ENCODE measurements around the gene ATXN3.

The ATXN3 gene

GRCh38 chr14:92012121-92012748, 94.1 kb downstream of the ATXN3 start:
- Histone ChIP-seq H3K27me3 (replicated peaks; ENCODE audit: control insufficient read depth, insufficient read depth, low read length) (no peaks in the 10 kb centered on the region), H3K36me3 (ENCODE audit: control insufficient read depth, insufficient read depth, low read length) (peaks cover 13% of the 10 kb centered on the region)
- no peak for DNase-seq (ENCODE audit: extremely low read depth, insufficient read length)

DNA sequence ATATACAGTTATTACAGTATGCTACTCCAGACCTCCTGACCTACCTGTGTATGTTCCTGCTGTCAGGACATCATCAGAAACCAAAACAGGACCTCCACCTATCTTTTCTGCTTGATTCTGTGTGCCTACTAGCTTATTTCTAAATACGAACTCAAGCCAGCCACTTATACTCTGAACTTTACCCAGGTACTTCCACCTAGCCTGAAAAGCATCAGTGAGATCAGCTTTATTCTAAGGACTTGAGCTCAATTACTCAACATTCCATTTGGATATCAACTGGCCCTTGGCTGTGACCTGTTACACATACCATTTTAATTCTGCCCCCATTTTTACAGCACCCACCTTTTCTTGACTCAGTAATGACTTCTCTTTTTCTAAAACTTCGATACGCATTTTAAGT, 95.7 kb downstream of the ATXN3 start:
- H3K27me3 ChIP-seq (replicated peaks; ENCODE audit: control insufficient read depth, insufficient read depth, low read length) = no peaks in the 10 kb centered on the region
- no peak overlapping the region for H3K4me3 ChIP-seq (replicated peaks; ENCODE audit: low read depth, low read length)
- H3K36me3 ChIP-seq (ENCODE audit: control insufficient read depth, insufficient read depth, low read length) = peaks cover 8% of the 10 kb centered on the region
- DNase-seq (ENCODE audit: extremely low read depth, insufficient read length) = no peak
- TF ChIP-seq, protein P1, sequence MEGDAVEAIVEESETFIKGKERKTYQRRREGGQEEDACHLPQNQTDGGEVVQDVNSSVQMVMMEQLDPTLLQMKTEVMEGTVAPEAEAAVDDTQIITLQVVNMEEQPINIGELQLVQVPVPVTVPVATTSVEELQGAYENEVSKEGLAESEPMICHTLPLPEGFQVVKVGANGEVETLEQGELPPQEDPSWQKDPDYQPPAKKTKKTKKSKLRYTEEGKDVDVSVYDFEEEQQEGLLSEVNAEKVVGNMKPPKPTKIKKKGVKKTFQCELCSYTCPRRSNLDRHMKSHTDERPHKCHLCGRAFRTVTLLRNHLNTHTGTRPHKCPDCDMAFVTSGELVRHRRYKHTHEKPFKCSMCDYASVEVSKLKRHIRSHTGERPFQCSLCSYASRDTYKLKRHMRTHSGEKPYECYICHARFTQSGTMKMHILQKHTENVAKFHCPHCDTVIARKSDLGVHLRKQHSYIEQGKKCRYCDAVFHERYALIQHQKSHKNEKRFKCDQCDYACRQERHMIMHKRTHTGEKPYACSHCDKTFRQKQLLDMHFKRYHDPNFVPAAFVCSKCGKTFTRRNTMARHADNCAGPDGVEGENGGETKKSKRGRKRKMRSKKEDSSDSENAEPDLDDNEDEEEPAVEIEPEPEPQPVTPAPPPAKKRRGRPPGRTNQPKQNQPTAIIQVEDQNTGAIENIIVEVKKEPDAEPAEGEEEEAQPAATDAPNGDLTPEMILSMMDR (IDR thresholded peaks at IDR 0.05; ENCODE audit: insufficient read depth, low read length, poor library complexity, severe bottlenecking) = no peak

More at GRCh38 chr14:92012121-92012748, 94.1 kb downstream of the ATXN3 start:
- H3K4me3 ChIP-seq (replicated peaks; ENCODE audit: low read depth, low read length) = no peak overlapping the region
- TF ChIP-seq, protein P1 (IDR thresholded peaks at IDR 0.05; ENCODE audit: insufficient read depth, low read length, poor library complexity, severe bottlenecking) = no peak

DNA sequence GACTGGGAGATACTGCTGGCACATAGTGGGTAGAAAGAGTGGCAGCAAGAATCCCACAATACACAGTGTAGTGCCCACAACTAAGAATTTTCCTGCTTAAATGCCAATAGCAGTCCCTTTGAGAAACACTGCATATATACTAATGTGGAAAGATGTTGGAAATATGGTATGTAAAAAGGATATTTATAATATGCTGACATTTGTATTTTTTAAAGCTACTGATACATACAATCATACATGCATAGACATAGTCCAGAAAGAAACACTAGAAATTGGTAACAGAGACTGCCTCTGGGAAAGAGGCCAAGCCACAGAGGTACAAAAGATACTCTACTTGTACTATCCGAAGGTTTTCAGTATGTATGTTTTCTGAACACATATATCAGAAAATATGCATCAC, 96.8 kb downstream of the ATXN3 start:
- no peaks in the 10 kb centered on the region for H3K27me3 ChIP-seq (replicated peaks; ENCODE audit: control insufficient read depth, insufficient read depth, low read length)
- no peak for DNase-seq (ENCODE audit: extremely low read depth, insufficient read length)
- peaks cover 8% of the 10 kb centered on the region for H3K36me3 ChIP-seq (ENCODE audit: control insufficient read depth, insufficient read depth, low read length)
- no peak overlapping the region for H3K4me3 ChIP-seq (replicated peaks; ENCODE audit: low read depth, low read length)
- TF ChIP-seq, protein P1 (IDR thresholded peaks at IDR 0.05; ENCODE audit: insufficient read depth, low read length, poor library complexity, severe bottlenecking) = no peak

Measured in GM06990 (cell line).